HCT116 (cell line): ENCODE measurements around the gene RANBP6. TPM values are rescaled to one million over a fixed set of nuclear protein-coding genes. Genes with fewer than 3 reads are reported as not detected.

Experiments used
- ATAC-seq: fragments of 200-7000 bp; cut with Tn5 transposase; 2 replicates; pipeline ENCODE4 v1.9.1; 2020; ENCODE audit warnings: mild to moderate bottlenecking, moderate library complexity
- BruUV-seq: library from RNA; stranded (reverse); fragments of 400-500 nt; replicated peaks from 2 replicates; lab custom pipeline; 2021; lab: Mats Ljungman, UMichigan
- CTCF ChIA-PET: fragments of 300-600 bp; sonication (Branson Sonifier 250); formaldehyde crosslinking; loops from one replicate; lab custom pipeline; 2021; ENCODE audit warnings: antibody characterized with exemption; lab: Charles Lee
- POLR2A ChIA-PET: fragments of 300-600, 350-600 bp; sonication (Branson Sonifier 250); formaldehyde crosslinking; loops from one replicate; lab custom pipeline; 2021; ENCODE audit warnings: antibody characterized with exemption; lab: Charles Lee
- RAD21 ChIA-PET, 2 experiments: fragments of 300-600 bp; sonication (Branson Sonifier 250); formaldehyde crosslinking; loops; one replicate each; lab custom pipeline; 2023; ENCODE audit warnings: low total read pairs in 2 of 2; ENCODE audit not compliant: uncharacterized antibody in 2 of 2, unreplicated experiment in 2 of 2, low non-redundant PET in 1 of 2; lab: Charles Lee
- DNase-seq: peaks from one replicate; pipeline ENCODE4 v3.0.0-alpha.2; 2010; ENCODE audit warnings: low read depth, low spot score
- H2AFZ ChIP-seq: fragments of 200-600 bp; shearing (Covaris generic), sonication (generic); 2 replicates; pipeline ENCODE4 v1.6.1; 2017; ENCODE audit warnings: low read depth, mixed run types, mixed read lengths, antibody characterized with exemption, low read length; ENCODE audit not compliant: poor library complexity, severe bottlenecking
- H3K27ac ChIP-seq: 2 replicates; pipeline ENCODE4 v1.5.1; 2012; ENCODE audit warnings: low read depth, low read length
- H3K27me3 ChIP-seq: fragments of 200-600 bp; sonication (generic); 2 replicates; pipeline ENCODE4 v1.6.1; 2016; ENCODE audit warnings: mixed run types, low read length, mixed read lengths; ENCODE audit not compliant: insufficient read depth
- H3K36me3 ChIP-seq, 2 experiments: fragments of 200-500 bp in 1 of 2; fragments of 200-600 bp in 1 of 2; sonication (Bioruptor generic) in 1 of 2; sonication (generic) in 1 of 2; 2 replicates each; pipeline versions ENCODE4 v1.5.1 to v1.6.1; 2014 to 2016; ENCODE audit warnings: low read length in 2 of 2, inconsistent platforms in 1 of 2, mixed read lengths in 1 of 2, mixed run types in 1 of 2; ENCODE audit not compliant: insufficient read depth in 2 of 2, control insufficient read depth in 1 of 2
- H3K4me1 ChIP-seq, 2 experiments: fragments of 200-600 bp in 1 of 2; sonication (generic) in 1 of 2; 2 replicates each; pipeline versions ENCODE4 v1.5.1 to v1.6.1; 2012 to 2017; ENCODE audit warnings: low read length in 2 of 2, inconsistent platforms in 1 of 2, mild to moderate bottlenecking in 1 of 2, mixed read lengths in 1 of 2, mixed run types in 1 of 2, moderate library complexity in 1 of 2; ENCODE audit not compliant: insufficient read depth in 2 of 2, control insufficient read depth in 1 of 2
- H3K4me2 ChIP-seq: fragments of 200-600 bp; sonication (generic); 2 replicates; pipeline ENCODE4 v1.6.1; 2017; ENCODE audit warnings: mixed run types, low read length, mixed read lengths
- H3K4me3 ChIP-seq, 2 experiments: fragments of 200-600 bp in 1 of 2; sonication (generic) in 1 of 2; replicated peaks in 1 of 2; 2 replicates each; pipeline ENCODE4 v1.5.1; 2011 to 2016; ENCODE audit warnings: low read length in 2 of 2, control low read depth in 1 of 2, low read depth in 1 of 2, mild to moderate bottlenecking in 1 of 2, mixed read lengths in 1 of 2, mixed run types in 1 of 2
- H3K79me2 ChIP-seq: fragments of 200-600 bp; sonication (generic); 2 replicates; pipeline ENCODE4 v1.6.1; 2017; ENCODE audit warnings: mild to moderate bottlenecking, mixed run types, low read length, moderate library complexity, mixed read lengths; ENCODE audit not compliant: insufficient read depth
- H3K9ac ChIP-seq: fragments of 200-600 bp; sonication (generic); 2 replicates; pipeline ENCODE4 v1.6.1; 2016; ENCODE audit warnings: low read length, mixed read lengths
- H3K9me2 ChIP-seq: fragments of 200-600 bp; sonication (generic), shearing (Covaris generic); 2 replicates; pipeline ENCODE4 v1.6.1; 2017; ENCODE audit warnings: mixed run types, mild to moderate bottlenecking, moderate library complexity; ENCODE audit not compliant: insufficient read depth
- H3K9me3 ChIP-seq, 2 experiments: fragments of 200-500 bp in 1 of 2; fragments of 200-600 bp in 1 of 2; sonication (Bioruptor generic) in 1 of 2; sonication (generic) in 1 of 2; 2 replicates each; pipeline ENCODE4 v1.6.1; 2014 to 2017; ENCODE audit warnings: low read length in 2 of 2, mixed read lengths in 2 of 2, inconsistent platforms in 1 of 2, low read depth in 1 of 2, mild to moderate bottlenecking in 1 of 2, mixed run types in 1 of 2, moderate library complexity in 1 of 2; ENCODE audit not compliant: control insufficient read depth in 1 of 2, insufficient read depth in 1 of 2
- H4K20me1 ChIP-seq: fragments of 200-600 bp; sonication (generic), shearing (Covaris generic); 2 replicates; pipeline ENCODE4 v1.6.1; 2017; ENCODE audit warnings: mixed run types, mild to moderate bottlenecking, moderate library complexity; ENCODE audit not compliant: insufficient read depth
- ATF3 ChIP-seq: IDR thresholded peaks from 2 replicates; pipeline ENCODE4 v1.6.1; 2012
- CBX3 ChIP-seq: IDR thresholded peaks from 2 replicates; pipeline ENCODE4 v1.6.1; 2012; ENCODE audit warnings: low read depth
- CEBPB ChIP-seq: IDR thresholded peaks from 2 replicates; pipeline ENCODE4 v1.6.1; 2012; ENCODE audit warnings: low read depth
- EGR1 ChIP-seq: IDR thresholded peaks from 2 replicates; pipeline ENCODE4 v1.6.1; 2012; ENCODE audit warnings: low read depth
- ELF1 ChIP-seq: IDR thresholded peaks from 2 replicates; pipeline ENCODE4 v1.6.1; 2012; ENCODE audit warnings: low read depth, borderline replicate concordance
- EZH2 ChIP-seq: fragments of 200-600 bp; sonication (generic); IDR thresholded peaks from 2 replicates; pipeline ENCODE4 v1.6.1; 2017; ENCODE audit warnings: antibody characterized with exemption, mixed run types
- EZH2phosphoT487 ChIP-seq: fragments of 200-600 bp; IDR thresholded peaks from 2 replicates; pipeline ENCODE4 v1.6.1; 2018; ENCODE audit warnings: antibody characterized with exemption, borderline replicate concordance
- FOSL1 ChIP-seq: IDR thresholded peaks from 2 replicates; pipeline ENCODE4 v1.6.1; 2012; ENCODE audit warnings: low read depth
- JUND ChIP-seq: IDR thresholded peaks from 2 replicates; pipeline ENCODE4 v1.6.1; 2012
- POLR2AphosphoS5 ChIP-seq: IDR thresholded peaks from 2 replicates; pipeline ENCODE4 v1.6.1; 2011; ENCODE audit warnings: mild to moderate bottlenecking, low read depth, low read length, moderate library complexity
- SIN3A ChIP-seq: IDR thresholded peaks from 2 replicates; pipeline ENCODE4 v1.6.1; 2012; ENCODE audit warnings: low read depth
- SP1 ChIP-seq: IDR thresholded peaks from 2 replicates; pipeline ENCODE4 v1.6.1; 2012; ENCODE audit warnings: low read depth
- TCF7L2 ChIP-seq: IDR thresholded peaks from 2 replicates; pipeline ENCODE4 v1.7.0; 2011; ENCODE audit warnings: borderline replicate concordance, inconsistent platforms; ENCODE audit not compliant: insufficient read depth, insufficient read length; ENCODE audit errors: extremely low read depth
- ZFX ChIP-seq: fragments of 450-650 bp; IDR thresholded peaks from 2 replicates; pipeline ENCODE4 v1.6.1; 2017
- ZNF274 ChIP-seq: fragments of 200-500 bp; sonication (Bioruptor generic); IDR thresholded peaks from 2 replicates; pipeline ENCODE4 v1.6.1; 2014; ENCODE audit warnings: mild to moderate bottlenecking, low read depth, low read length, inconsistent platforms
- intact Hi-C: fragments of 100-400 bp; cut with micrococcal nuclease; formaldehyde crosslinking; loops from 2 replicates; pipeline ENCODE4 v1.10.0; 2022
- total RNA-seq: library from RNA; stranded (reverse); gene quantifications from one replicate; pipeline ENCODE4 v1.2.1, GENCODE V29; 2021; ENCODE audit not compliant: unreplicated experiment
- TF ChIP-seq, protein P1 (sequence below), 3 experiments: fragments of 200-600 bp in 1 of 3; sonication (generic) in 1 of 3; IDR thresholded peaks in 2 of 3; conservative IDR thresholded peaks in 1 of 3; 2 replicates each; pipeline ENCODE4 v1.5.1; 2012 to 2017; ENCODE audit warnings: low read depth in 2 of 3, low read length in 2 of 3, antibody characterized with exemption in 1 of 3, borderline replicate concordance in 1 of 3, control low read depth in 1 of 3, mild to moderate bottlenecking in 1 of 3, mixed read lengths in 1 of 3, mixed run types in 1 of 3, moderate library complexity in 1 of 3; ENCODE audit not compliant: insufficient read depth in 1 of 3
- TF ChIP-seq, protein P2 (sequence below): IDR thresholded peaks from 2 replicates; pipeline ENCODE4 v1.6.1; 2012

Gene RANBP6
- total RNA-seq, 1 experiment from 2014 or later, result 12.7 TPM

DNA sequence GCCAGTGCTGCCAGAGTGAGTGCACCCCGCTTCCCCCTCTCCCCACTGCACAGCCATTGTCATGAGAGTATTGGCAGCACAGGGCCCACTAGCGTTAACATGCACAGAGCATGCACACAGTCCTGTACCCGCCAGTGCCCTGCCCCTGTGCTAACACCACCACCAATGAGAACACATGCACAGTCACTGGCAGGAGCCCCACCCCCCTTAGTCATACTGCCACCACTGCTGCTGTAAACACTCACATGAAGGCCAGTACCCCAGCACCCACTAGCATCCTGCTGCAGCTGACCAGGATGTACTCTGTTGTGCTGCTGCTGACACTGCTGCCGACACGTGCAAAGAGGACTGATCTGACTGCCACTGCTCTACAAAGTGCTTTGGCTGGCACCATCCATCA, 19.5 kb upstream of the RANBP6 start:
- no peak for TF ChIP-seq CBX3
- no peak for TF ChIP-seq ZFX
- no peak for TF ChIP-seq ELF1
- no peak for TF ChIP-seq SP1
- TF ChIP-seq, protein P1, sequence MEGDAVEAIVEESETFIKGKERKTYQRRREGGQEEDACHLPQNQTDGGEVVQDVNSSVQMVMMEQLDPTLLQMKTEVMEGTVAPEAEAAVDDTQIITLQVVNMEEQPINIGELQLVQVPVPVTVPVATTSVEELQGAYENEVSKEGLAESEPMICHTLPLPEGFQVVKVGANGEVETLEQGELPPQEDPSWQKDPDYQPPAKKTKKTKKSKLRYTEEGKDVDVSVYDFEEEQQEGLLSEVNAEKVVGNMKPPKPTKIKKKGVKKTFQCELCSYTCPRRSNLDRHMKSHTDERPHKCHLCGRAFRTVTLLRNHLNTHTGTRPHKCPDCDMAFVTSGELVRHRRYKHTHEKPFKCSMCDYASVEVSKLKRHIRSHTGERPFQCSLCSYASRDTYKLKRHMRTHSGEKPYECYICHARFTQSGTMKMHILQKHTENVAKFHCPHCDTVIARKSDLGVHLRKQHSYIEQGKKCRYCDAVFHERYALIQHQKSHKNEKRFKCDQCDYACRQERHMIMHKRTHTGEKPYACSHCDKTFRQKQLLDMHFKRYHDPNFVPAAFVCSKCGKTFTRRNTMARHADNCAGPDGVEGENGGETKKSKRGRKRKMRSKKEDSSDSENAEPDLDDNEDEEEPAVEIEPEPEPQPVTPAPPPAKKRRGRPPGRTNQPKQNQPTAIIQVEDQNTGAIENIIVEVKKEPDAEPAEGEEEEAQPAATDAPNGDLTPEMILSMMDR (IDR thresholded peaks at IDR 0.05 in 2 of 3, conservative IDR thresholded peaks at IDR 0.05 in 1 of 3; ENCODE audit: borderline replicate concordance in 1 of 3, insufficient read depth in 1 of 3, low read depth in 2 of 3, low read length in 2 of 3), result no peak
- no peak for TF ChIP-seq JUND
- no peak for TF ChIP-seq EGR1
- TF ChIP-seq SIN3A, result no peak
- no peak for TF ChIP-seq EZH2phosphoT487
- no peak for TF ChIP-seq ATF3
- no peak for TF ChIP-seq EZH2
- TF ChIP-seq ZNF274, result no peak
- no peak for TF ChIP-seq TCF7L2
- no peak for TF ChIP-seq CEBPB
- no peak for TF ChIP-seq POLR2AphosphoS5
- no peak for TF ChIP-seq FOSL1
- TF ChIP-seq, protein P2, sequence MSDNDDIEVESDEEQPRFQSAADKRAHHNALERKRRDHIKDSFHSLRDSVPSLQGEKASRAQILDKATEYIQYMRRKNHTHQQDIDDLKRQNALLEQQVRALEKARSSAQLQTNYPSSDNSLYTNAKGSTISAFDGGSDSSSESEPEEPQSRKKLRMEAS, result no peak
- TF ChIP-seq, all 23 proteins: peak for 0
- no peaks in the 10 kb centered on the region for H3K27me3 ChIP-seq
- peak; percentile 71 for ATAC-seq
- H3K9me2 ChIP-seq, result no peaks in the 10 kb centered on the region
- no peaks in the 10 kb centered on the region for H3K4me1 ChIP-seq
- no peaks in the 10 kb centered on the region for H3K79me2 ChIP-seq
- H3K9ac ChIP-seq, result no peak overlapping the region
- DNase-seq, result no peak
- no peaks in the 10 kb centered on the region for H3K36me3 ChIP-seq
- intact Hi-C loops, result no loop called here
- CTCF ChIA-PET, result no interaction called here
- H2AFZ ChIP-seq, result no peak overlapping the region
- no peak overlapping the region for H3K27ac ChIP-seq
- POLR2A ChIA-PET, result no interaction called here
- no peaks in the 10 kb centered on the region for H3K9me3 ChIP-seq
- RAD21 ChIA-PET, result no interaction called here
- no peaks in the 10 kb centered on the region for H4K20me1 ChIP-seq
- H3K4me3 ChIP-seq, result no peak overlapping the region
- no TSS peak for BruUV-seq
- no peak overlapping the region for H3K4me2 ChIP-seq
